Fibroblast of mammary gland (primary cell): Measurements from ENCODE around the gene TREML4.
A peak's percentile ranks its signal among the peaks of the same experiment; 100 is the strongest.

ENCODE experiments used
- DNase-seq: peaks from one replicate; pipeline ENCODE4 v3.0.0-alpha.2; 2010; ENCODE audit warnings: low read depth
- H3K4me3 ChIP-seq: 2 replicates; pipeline ENCODE4 v1.5.1; 2011; ENCODE audit warnings: low read depth, mild to moderate bottlenecking, low read length, moderate library complexity; ENCODE audit not compliant: control insufficient read depth
- CTCF ChIP-seq: conservative IDR thresholded peaks from 2 replicates; pipeline ENCODE4 v1.5.1; 2011; ENCODE audit warnings: low read depth, low read length, inconsistent platforms; ENCODE audit not compliant: control insufficient read depth, insufficient read depth

TREML4 gene

GRCh38 chr6:41280381-41281057 is 52.4 kb downstream of the TREML4 start:
- no peak for DNase-seq
- TF ChIP-seq CTCF = no peak
- H3K4me3 ChIP-seq = no peak overlapping the region

- TF ChIP-seq CTCF = no peak
- H3K4me3 ChIP-seq = no peak overlapping the region
These were observed 55.5 kb downstream of the TREML4 start for GRCh38 chr6:41283600-41283999.

GRCh38 chr6:41284726-41285125 is 56.6 kb downstream of the TREML4 start:
- peak; percentile 75 for DNase-seq

More at GRCh38 chr6:41283600-41283999, 55.5 kb downstream of the TREML4 start:
- no peak for DNase-seq

GRCh38 chr6:41286544-41287346 is 58.6 kb downstream of the TREML4 start, which contains the start of gene TREM1:
Gene TREM1, minus strand, starts transcription at chr6:41286682. Its CDS starts 27 bp downstream, at chr6:41286655.
- no peak for TF ChIP-seq CTCF
- DNase-seq = peak; percentile 92
- no peak within 1 kb of the TSS for H3K4me3 ChIP-seq

More at GRCh38 chr6:41284726-41285125, 56.6 kb downstream of the TREML4 start:
- no peak for TF ChIP-seq CTCF
- H3K4me3 ChIP-seq = no peak overlapping the region

- no peak for TF ChIP-seq CTCF
- peak; percentile 62 for DNase-seq
- H3K4me3 ChIP-seq = no peak overlapping the region
These were observed 60.0 kb downstream of the TREML4 start for GRCh38 chr6:41288030-41288753.
